ENCODE data around the gene RPL37. TPM values are rescaled to one million over a fixed set of nuclear protein-coding genes. Genes with fewer than 3 reads are reported as not detected.

RPL37 gene
- total RNA-seq, 1 donor from 2014 or later: 2,223 TPM

- ChIA-PET CTCF (interaction anchor here (1.1 kb wide), 1 partner anchor 9 kb away, joined by 3 read pairs; no protein-coding TSS in a partner anchor), POLR2A (no interaction called here)
- no peak overlapping the region for H3K27ac Mint-ChIP-seq
- ATAC-seq (ENCODE audit: low read depth) (no peak), DNase-seq (no peak)
- H3K9me3 Mint-ChIP-seq: no peaks in the 10 kb centered on the region
- intact Hi-C loops (cut with micrococcal nuclease): no loop called here
- peaks cover 12% of the 10 kb centered on the region for H3K4me1 Mint-ChIP-seq
- no peaks in the 10 kb centered on the region for H3K27me3 Mint-ChIP-seq
- H3K4me3 Mint-ChIP-seq: no peak overlapping the region
- no peak for TF ChIP-seq CTCF (IDR thresholded peaks at IDR 0.05)
- H3K36me3 Mint-ChIP-seq (ENCODE audit: low read depth): peaks cover 40% of the 10 kb centered on the region
Observed at GRCh38 chr5:40778133-40778532, 56.9 kb downstream of the RPL37 start.

- Mint-ChIP-seq H3K27me3 (no peaks in the 10 kb centered on the region), H3K36me3 (ENCODE audit: low read depth) (peaks cover 49% of the 10 kb centered on the region), H3K27ac (no peak overlapping the region), H3K4me1 (peaks cover 2% of the 10 kb centered on the region), H3K4me3 (no peak overlapping the region), H3K9me3 (no peaks in the 10 kb centered on the region)
- intact Hi-C loops (cut with micrococcal nuclease): no loop called here
- TF ChIP-seq CTCF (IDR thresholded peaks at IDR 0.05): no peak
- ChIA-PET POLR2A (interaction anchor here (0.6 kb wide), 1 partner anchor 1128 kb away, joined by 3 read pairs; no protein-coding TSS in a partner anchor), CTCF (no interaction called here)
- DNase-seq (no peak), ATAC-seq (ENCODE audit: low read depth) (no peak)
Observed at GRCh38 chr5:40776658-40776977, 58.4 kb downstream of the RPL37 start.

- no peak for TF ChIP-seq CTCF (IDR thresholded peaks at IDR 0.05)
- DNase-seq: no peak
- POLR2A ChIA-PET: interaction anchor here (0.6 to 0.7 kb wide), 2 partner anchors 87 to 1129 kb away, joined by 3 to 7 read pairs; no protein-coding TSS in a partner anchor
- Mint-ChIP-seq H3K9me3 (no peaks in the 10 kb centered on the region), H3K4me3 (no peak overlapping the region), H3K4me1 (peaks cover 1% of the 10 kb centered on the region), H3K27me3 (no peaks in the 10 kb centered on the region), H3K36me3 (ENCODE audit: low read depth) (peaks cover 52% of the 10 kb centered on the region), H3K27ac (no peak overlapping the region)
- ATAC-seq (ENCODE audit: low read depth): no peak
- CTCF ChIA-PET: no interaction called here
- intact Hi-C loops (cut with micrococcal nuclease): no loop called here
Observed at GRCh38 chr5:40775846-40776657, 59.0 kb downstream of the RPL37 start.

Other genes starting within 250 kb of the RPL37 start
- gene PTGER4, start 155.3 kb downstream of the RPL37 start, total RNA-seq: 66.3 and 73.3 TPM in 2 replicates
- gene TTC33, start 79.3 kb downstream of the RPL37 start, total RNA-seq: 9.0 and 9.2 TPM in 2 replicates
- gene PRKAA1, start 36.8 kb downstream of the RPL37 start, total RNA-seq: 61.9 and 69.4 TPM in 2 replicates
- 3.7 and 4.3 TPM in 2 replicates for gene CARD6, start 6.1 kb upstream of the RPL37 start, total RNA-seq
- gene C7, start 74.3 kb upstream of the RPL37 start, total RNA-seq: not detected in 2 replicates
- not detected in 2 replicates for gene MROH2B, start 236.1 kb upstream of the RPL37 start, total RNA-seq